ENCODE measurements around the gene POU6F1. TPM values are rescaled to one million over a fixed set of nuclear protein-coding genes. Genes with fewer than 3 reads are reported as not detected.

The POU6F1 gene
- total RNA-seq, 1 experiment from 2014 or later, result 13.3 TPM

- no peak overlapping the region for H2BK20ac ChIP-seq (ENCODE audit: low read depth, low read length, poor library complexity, severe bottlenecking)
- H3K79me1 ChIP-seq (ENCODE audit: insufficient read depth, low read depth, low read length, poor library complexity, severe bottlenecking), result no peaks in the 10 kb centered on the region
- no peak overlapping the region; the same call in 1 of the 2 replicates for H2BK15ac ChIP-seq (ENCODE audit: low read depth, low read length)
- DNase-seq, result no peak
- Mint-ChIP-seq H3K4me1 (peaks cover 20 to 26% of the 10 kb centered on the region in 2 experiments), H3K36me3 (ENCODE audit: insufficient read depth in 1 of 3, low read depth in 3 of 3) (no peaks in the 10 kb centered on the region; a peak in 3 of 7 replicates), H3K27ac (no peak overlapping the region; a peak in 1 of 7 replicates), H3K27me3 (ENCODE audit: low read depth) (peaks cover 6% of the 10 kb centered on the region), H3K4me3 (no peak overlapping the region), H3K9me3 (no peaks in the 10 kb centered on the region)
- H3K23me2 ChIP-seq (ENCODE audit: insufficient read length, low read depth, low read length, poor library complexity, severe bottlenecking), result no peaks in the 10 kb centered on the region
- no peak overlapping the region for H3K56ac ChIP-seq (ENCODE audit: insufficient read length, low read depth, low read length)
- H3K18ac ChIP-seq (ENCODE audit: insufficient read length, low read depth, low read length), result no peak overlapping the region
- H3K23ac ChIP-seq (ENCODE audit: insufficient read length, low read depth, low read length), result no peak overlapping the region
- peaks cover 2% of the 10 kb centered on the region; the same call in 1 of the 2 replicates for H3K4me1 ChIP-seq (ENCODE audit: insufficient read depth, low read length)
- H3K79me2 ChIP-seq (ENCODE audit: insufficient read depth, low read length), result no peaks in the 10 kb centered on the region
- no peak overlapping the region for H4K5ac ChIP-seq (ENCODE audit: insufficient read length, low read depth, low read length)
- H2BK5ac ChIP-seq (ENCODE audit: insufficient read length, low read length), result no peak overlapping the region
- no peaks in the 10 kb centered on the region for H3K9me3 ChIP-seq (ENCODE audit: control insufficient read depth, low read depth, low read length)
- no peak overlapping the region for H3K4ac ChIP-seq (ENCODE audit: low read depth, low read length)
- no peak overlapping the region for H3K9ac ChIP-seq (ENCODE audit: extremely low read depth, insufficient read length, low read length)
- H3K4me2 ChIP-seq (ENCODE audit: insufficient read depth, insufficient read length, low read length), result no peak overlapping the region
- no peak overlapping the region for H2AFZ ChIP-seq (ENCODE audit: low read length)
- no peaks in the 10 kb centered on the region for H4K20me1 ChIP-seq (ENCODE audit: control insufficient read depth, insufficient read depth, insufficient read length)
- no peaks in the 10 kb centered on the region for H3K27me3 ChIP-seq (ENCODE audit: insufficient read depth, low read length)
- no peak overlapping the region for H2BK120ac ChIP-seq (ENCODE audit: low read depth, low read length, poor library complexity, severe bottlenecking)
- H2AK5ac ChIP-seq (ENCODE audit: insufficient read length, low read length), result no peak overlapping the region
- H3T11ph ChIP-seq (ENCODE audit: low read length), result no peak overlapping the region
- H2BK12ac ChIP-seq (ENCODE audit: insufficient read length, low read depth, low read length), result no peak overlapping the region
- no peak overlapping the region for H3K14ac ChIP-seq (ENCODE audit: insufficient read depth, low read length)
- TF ChIP-seq CTCF (conservative IDR thresholded peaks at IDR 0.05), result no peak
- H4K91ac ChIP-seq (ENCODE audit: insufficient read length, low read depth, low read length), result no peak overlapping the region
- no CpG with 5 or more reads among the region's 5 CpGs for WGBS (ENCODE audit: extremely low coverage, insufficient read length, low lambda C conversion rate)
- H4K8ac ChIP-seq (replicated peaks; ENCODE audit: insufficient read length, low read depth, low read length), result no peak overlapping the region
- H3K27ac ChIP-seq (ENCODE audit: insufficient read length, low read depth, low read length), result no peak overlapping the region
These were observed 46.4 kb upstream of the POU6F1 start for GRCh38 chr12:51264297-51264696.

All from H9 (cell line).